ENCODE measurements around the gene SPEF2.

The SPEF2 gene

DNA sequence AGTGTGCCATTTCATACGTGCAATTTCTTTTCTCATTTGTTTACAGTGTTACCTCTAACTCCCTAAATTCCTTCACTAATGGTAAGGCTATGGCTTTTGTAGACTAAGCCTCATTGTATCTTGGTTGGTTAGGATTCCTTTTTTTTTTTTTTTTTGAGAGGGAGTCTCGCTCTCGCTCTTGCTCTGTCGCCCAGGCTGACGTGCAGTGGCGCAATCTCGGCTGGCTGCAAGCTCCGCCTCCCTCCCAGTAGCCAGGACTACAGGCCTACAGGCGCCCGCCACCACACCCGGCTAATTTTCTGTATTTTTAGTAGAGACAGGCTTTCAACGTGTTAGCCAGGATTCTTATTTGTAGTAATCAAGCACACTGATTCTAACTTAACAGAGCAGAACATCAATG is 57.7 kb downstream of the SPEF2 start:
- no peaks in the 10 kb centered on the region for H3K36me3 ChIP-seq
- no peaks in the 10 kb centered on the region for H3K4me1 ChIP-seq
- intact Hi-C loops (cut with DNase I; ENCODE audit: low total_unique reads): no loop called here
- H3K27me3 ChIP-seq: no peaks in the 10 kb centered on the region
- H3K27ac ChIP-seq: no peak overlapping the region
- TF ChIP-seq, protein P1, sequence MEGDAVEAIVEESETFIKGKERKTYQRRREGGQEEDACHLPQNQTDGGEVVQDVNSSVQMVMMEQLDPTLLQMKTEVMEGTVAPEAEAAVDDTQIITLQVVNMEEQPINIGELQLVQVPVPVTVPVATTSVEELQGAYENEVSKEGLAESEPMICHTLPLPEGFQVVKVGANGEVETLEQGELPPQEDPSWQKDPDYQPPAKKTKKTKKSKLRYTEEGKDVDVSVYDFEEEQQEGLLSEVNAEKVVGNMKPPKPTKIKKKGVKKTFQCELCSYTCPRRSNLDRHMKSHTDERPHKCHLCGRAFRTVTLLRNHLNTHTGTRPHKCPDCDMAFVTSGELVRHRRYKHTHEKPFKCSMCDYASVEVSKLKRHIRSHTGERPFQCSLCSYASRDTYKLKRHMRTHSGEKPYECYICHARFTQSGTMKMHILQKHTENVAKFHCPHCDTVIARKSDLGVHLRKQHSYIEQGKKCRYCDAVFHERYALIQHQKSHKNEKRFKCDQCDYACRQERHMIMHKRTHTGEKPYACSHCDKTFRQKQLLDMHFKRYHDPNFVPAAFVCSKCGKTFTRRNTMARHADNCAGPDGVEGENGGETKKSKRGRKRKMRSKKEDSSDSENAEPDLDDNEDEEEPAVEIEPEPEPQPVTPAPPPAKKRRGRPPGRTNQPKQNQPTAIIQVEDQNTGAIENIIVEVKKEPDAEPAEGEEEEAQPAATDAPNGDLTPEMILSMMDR (IDR thresholded peaks at IDR 0.05): no peak
- H3K9me3 ChIP-seq: no peaks in the 10 kb centered on the region
- H3K4me3 ChIP-seq: no peak overlapping the region
- no peak for DNase-seq

- TF ChIP-seq, protein P1 (IDR thresholded peaks at IDR 0.05): no peak
- DNase-seq: no peak
- intact Hi-C loops (cut with DNase I; ENCODE audit: low total_unique reads): no loop called here
Observed at GRCh38 chr5:35677878-35678277, 60.2 kb downstream of the SPEF2 start.

DNA sequence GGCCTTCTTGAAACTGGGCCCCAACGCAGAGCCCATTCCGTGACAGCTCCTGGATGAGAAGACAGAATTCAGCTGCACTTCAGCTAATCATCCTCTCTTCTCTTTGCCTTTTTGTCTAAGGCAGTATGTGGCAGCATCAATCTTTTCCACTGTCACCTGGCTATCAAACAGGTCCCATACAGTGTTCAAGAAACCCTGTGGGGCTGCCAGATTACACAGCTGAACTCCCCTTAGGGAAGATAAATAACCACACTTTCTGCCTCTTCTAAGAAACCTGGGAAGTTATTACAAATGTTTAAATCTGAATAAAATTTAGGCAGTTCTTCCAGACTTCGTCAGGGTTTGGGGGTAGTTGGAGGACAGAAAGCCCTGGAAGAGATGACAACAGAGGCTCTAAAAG is 61.0 kb downstream of the SPEF2 start:
- intact Hi-C loops (cut with DNase I; ENCODE audit: low total_unique reads): no loop called here
- H3K36me3 ChIP-seq: no peaks in the 10 kb centered on the region
- no peaks in the 10 kb centered on the region for H3K4me1 ChIP-seq
- TF ChIP-seq, protein P1 (IDR thresholded peaks at IDR 0.05): no peak
- H3K27ac ChIP-seq: no peak overlapping the region
- no peak for DNase-seq
- H3K9me3 ChIP-seq: no peaks in the 10 kb centered on the region
- H3K4me3 ChIP-seq: no peak overlapping the region
- no peaks in the 10 kb centered on the region for H3K27me3 ChIP-seq

More at GRCh38 chr5:35677878-35678277, 60.2 kb downstream of the SPEF2 start:
- no peaks in the 10 kb centered on the region for H3K4me1 ChIP-seq
- H3K36me3 ChIP-seq: no peaks in the 10 kb centered on the region
- no peaks in the 10 kb centered on the region for H3K27me3 ChIP-seq
- H3K4me3 ChIP-seq: no peak overlapping the region
- no peak overlapping the region for H3K27ac ChIP-seq
- H3K9me3 ChIP-seq: no peaks in the 10 kb centered on the region

DNA sequence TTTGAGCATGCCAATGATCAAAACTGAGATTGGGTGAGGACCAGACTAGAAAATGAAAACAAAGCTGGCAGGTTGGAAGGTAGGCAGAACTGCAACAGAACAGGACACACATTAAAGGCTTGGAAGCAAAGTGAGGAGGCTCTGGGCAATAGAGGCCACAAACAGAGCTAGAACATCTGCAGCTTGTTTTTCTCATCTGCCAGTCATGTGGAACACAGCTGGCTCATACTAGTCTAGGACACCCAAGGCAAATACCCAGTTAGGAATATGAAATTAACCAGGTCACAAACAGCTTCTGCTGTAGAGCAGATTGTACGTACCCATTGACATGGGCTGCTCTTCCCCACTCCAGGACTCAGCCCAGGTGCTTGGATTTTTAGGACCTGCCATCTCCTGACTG is 61.7 kb downstream of the SPEF2 start:
- Histone ChIP-seq H3K27ac (no peak overlapping the region), H3K27me3 (no peaks in the 10 kb centered on the region), H3K36me3 (no peaks in the 10 kb centered on the region), H3K4me3 (no peak overlapping the region), H3K4me1 (no peaks in the 10 kb centered on the region), H3K9me3 (no peaks in the 10 kb centered on the region)
- DNase-seq: no peak
- TF ChIP-seq, protein P1 (IDR thresholded peaks at IDR 0.05): no peak
- intact Hi-C loops (cut with DNase I; ENCODE audit: low total_unique reads): no loop called here

- DNase-seq: no peak
- Histone ChIP-seq H3K27me3 (no peaks in the 10 kb centered on the region), H3K4me3 (no peak overlapping the region), H3K4me1 (no peaks in the 10 kb centered on the region), H3K27ac (no peak overlapping the region), H3K9me3 (no peaks in the 10 kb centered on the region), H3K36me3 (no peaks in the 10 kb centered on the region)
- TF ChIP-seq, protein P1 (IDR thresholded peaks at IDR 0.05): no peak
- intact Hi-C loops (cut with DNase I; ENCODE audit: low total_unique reads): no loop called here
Observed at GRCh38 chr5:35681911-35682310, 64.2 kb downstream of the SPEF2 start.

DNA sequence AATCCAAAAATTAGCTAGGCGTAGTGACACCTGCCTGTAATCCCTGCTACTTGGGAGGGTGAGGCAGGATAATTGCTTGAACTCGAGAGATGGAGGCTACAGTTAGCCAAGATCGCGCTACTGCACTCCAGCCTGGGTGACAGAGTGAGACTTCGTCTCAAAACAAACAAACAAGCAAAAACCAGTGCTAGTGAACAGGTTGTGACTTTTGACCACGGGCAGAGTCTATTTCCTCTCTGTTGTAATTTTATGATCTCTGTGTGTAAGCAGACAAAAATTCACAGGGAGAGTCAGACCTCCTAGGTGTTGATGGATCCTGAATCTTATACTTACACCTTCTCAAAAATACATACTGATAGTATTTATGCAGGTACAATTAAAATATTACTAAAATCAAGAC is 65.8 kb downstream of the SPEF2 start:
- Histone ChIP-seq H3K27ac (no peak overlapping the region), H3K27me3 (no peaks in the 10 kb centered on the region), H3K9me3 (no peaks in the 10 kb centered on the region), H3K36me3 (no peaks in the 10 kb centered on the region), H3K4me1 (no peaks in the 10 kb centered on the region), H3K4me3 (no peak overlapping the region)
- intact Hi-C loops (cut with DNase I; ENCODE audit: low total_unique reads): no loop called here
- TF ChIP-seq, protein P1 (IDR thresholded peaks at IDR 0.05): no peak
- no peak for DNase-seq
